Spleen (tissue), 7 donors: ENCODE measurements around the gene SECISBP2L.

Experiments used
- CTCF ChIP-seq, 11 experiments: fragments of 200-600 bp in 7 of 11; fragments of 450-650 bp in 4 of 11; sonication (generic) in 4 of 11; IDR thresholded peaks in 8 of 11; conservative IDR thresholded peaks in 3 of 11; 1 replicate in 7 of 11; 2 replicates in 4 of 11; pipeline versions ENCODE4 v1.4.0 to v1.8.0; 2016 to 2021; ENCODE audit warnings: antibody characterized with exemption in 11 of 11, inconsistent platforms in 4 of 11, mild to moderate bottlenecking in 1 of 11
- POLR2AphosphoS5 ChIP-seq, 3 donors: sonication (generic); formaldehyde crosslinking; IDR thresholded peaks; one replicate each; pipeline ENCODE4 v1.5.1; 2017; ENCODE audit warnings: antibody characterized with exemption in 3 of 3
- donor health status: DM: no; HTN: no; CAD: no; lungs with moderate emphysema.
- donor health status: DM: no; HTN: no; CAD: no.
- donor health status: DM: no; HTN: no; CAD: no.

DNA sequence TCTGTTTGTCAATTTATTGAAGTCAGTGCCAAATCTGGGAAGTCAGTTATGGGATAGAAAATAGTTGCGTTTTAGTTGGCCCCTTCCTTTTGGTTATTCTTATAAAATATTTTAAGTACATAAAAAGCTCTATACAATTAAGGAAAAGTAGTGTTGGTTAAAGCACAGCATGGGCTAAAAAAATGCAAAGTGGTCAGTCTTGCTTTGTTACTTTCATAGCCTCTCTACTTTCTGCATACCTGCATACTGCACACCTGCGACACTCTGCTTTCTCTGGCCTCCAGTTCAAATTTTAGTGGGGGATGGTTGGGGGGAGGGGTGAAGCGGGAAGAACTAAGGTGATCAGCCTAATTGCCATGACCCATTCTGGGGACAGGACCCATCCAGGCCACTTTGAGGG lies 60.7 kb downstream of the SECISBP2L start:
- TF ChIP-seq CTCF (IDR thresholded peaks at IDR 0.05 in 8 of 11, conservative IDR thresholded peaks at IDR 0.05 in 3 of 11) (no peak), POLR2AphosphoS5 (IDR thresholded peaks at IDR 0.05) (no peak)
